Pancreas (tissue), 10 donors: ENCODE results near the gene DNASE1L3. TPM values are rescaled to one million over a fixed set of nuclear protein-coding genes. Genes with fewer than 3 reads are reported as not detected.

Source experiments
- ATAC-seq, 4 donors: fragments of 200-7000 bp; cut with Tn5 transposase; one replicate each; pipeline versions ENCODE4 v1.8.0 to v1.9.1; 2020; ENCODE audit warnings: mild to moderate bottlenecking in 4 of 4, moderate library complexity in 4 of 4
- DNase-seq, 6 donors: peaks; one replicate each; pipeline ENCODE4 v3.0.0-alpha.2; 2020
- FAIRE-seq: peaks from 2 replicates; lab custom pipeline; 2012; peaks lifted over from hg19 to GRCh38; lab: Jason Lieb, UNC
- H3K27ac ChIP-seq, 4 donors: fragments of 200-600 bp; sonication (generic); 1 replicate in 3 of 4; 2 replicates in 1 of 4; pipeline versions ENCODE4 v1.5.0 to v1.8.0; 2020
- H3K27me3 ChIP-seq, 4 donors: fragments of 200-600 bp; one replicate each; pipeline ENCODE4 v1.8.0; 2021
- H3K36me3 ChIP-seq, 3 donors: fragments of 200-600 bp; sonication (generic) in 1 of 3; one replicate each; pipeline versions ENCODE4 v1.5.0 to v1.8.0; 2020 to 2021
- H3K4me1 ChIP-seq, 3 donors: fragments of 200-600 bp; one replicate each; pipeline ENCODE4 v1.8.0; 2021
- H3K4me3 ChIP-seq, 4 donors: fragments of 200-600 bp; sonication (generic) in 2 of 4; one replicate each; pipeline versions ENCODE4 v1.5.0 to v1.8.0; 2020 to 2021
- H3K9me3 ChIP-seq, 4 donors: fragments of 200-600 bp; one replicate each; pipeline ENCODE4 v1.8.0; 2021
- CTCF ChIP-seq, 4 donors: fragments of 200-600 bp; sonication (generic) in 3 of 4; IDR thresholded peaks; one replicate each; pipeline versions ENCODE4 v1.5.0 to v1.8.0; 2021; ENCODE audit warnings: antibody characterized with exemption in 4 of 4
- WGBS, 2 donors: extraction: QIAGEN DNeasy Blood & Tissue Kit; methylation state at CpG; one replicate each; pipeline ENCODE4 v1.1.7; 2013; 5-methylcytosine and 5-hydroxymethylcytosine counted together
- intact Hi-C, 3 donors: fragments of 100-400 bp; cut with DNase I; formaldehyde crosslinking; loops; one replicate each; pipeline versions ENCODE4 v1.11.1 to v1.14.2; 2022
- polyA plus RNA-seq, 2 donors: library from polyadenylated mRNA; stranded (reverse); fragments of 200-250 nt; gene quantifications; one replicate each; pipeline ENCODE4 v1.2.3, GENCODE V29; 2013
- total RNA-seq, 6 donors: library from RNA; stranded (reverse); fragmentation: NEBNext Ultra II Directional in 4 of 6; extraction: Animal tissue kit (Norgen Biotek cat#: 25700) in 4 of 6; gene quantifications; one replicate each; pipeline versions ENCODE4 v1.2.1 to v1.2.4, GENCODE V29; 2021 to 2023
- donor health status: healthy with polysubstance abuse.
- donor health status: DM: no; HTN: no; CAD: no; lungs with moderate emphysema.
- donor health status: DM: no; HTN: no; CAD: no.
- donor health status: control.
- donor health status: control.
- donor health status: Bipolar disorder and iron deficiency.
- donor health status: DM: yes; HTN: yes; CAD: no.
- donor health status: DM: no; HTN: no; CAD: no.
- donor health status: DM: no; HTN: no; CAD: no.
- donor health status: DM: yes; HTN: yes; CAD: no.

Gene DNASE1L3
- total and polyA plus RNA-seq, 8 donors: 0.20 to 0.49 (median 0.36) TPM; not detected in 2

GRCh38 chr3:58191361-58191991 is 19.3 kb downstream of the DNASE1L3 start:
- TF ChIP-seq CTCF (IDR thresholded peaks at IDR 0.05): no peak
- H3K4me1 ChIP-seq: no peaks in the 10 kb centered on the region
- H3K9me3 ChIP-seq: no peaks in the 10 kb centered on the region
- FAIRE-seq (no peak), DNase-seq (no peak), ATAC-seq (no peak)
- H3K36me3 ChIP-seq: no peaks in the 10 kb centered on the region
- no peak overlapping the region for H3K27ac ChIP-seq
- no peak overlapping the region for H3K4me3 ChIP-seq
- no peaks in the 10 kb centered on the region for H3K27me3 ChIP-seq
- WGBS, 2 donors: 53 to 61% methylated on average over 10 of the region's 10 CpGs
- intact Hi-C loops: no loop called here

DNA sequence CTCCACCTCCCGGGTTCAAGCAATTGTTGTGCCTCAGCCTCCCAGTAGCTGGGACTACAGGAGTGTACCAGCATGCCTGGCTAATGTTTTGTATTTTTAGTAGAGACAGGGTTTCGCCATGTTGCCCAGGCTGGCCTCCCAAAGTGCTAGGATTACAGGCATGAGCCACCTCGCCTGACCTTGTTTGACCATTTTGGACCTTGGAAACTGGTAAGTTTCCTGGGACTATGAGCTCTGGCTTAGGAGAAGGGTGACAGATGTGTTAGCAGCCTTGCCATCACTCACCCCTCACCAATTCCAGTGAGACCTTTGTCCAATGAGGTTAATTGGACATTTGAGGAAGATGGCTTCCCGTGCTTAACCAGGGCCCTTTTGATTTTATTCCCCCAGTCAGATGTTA is 19.9 kb downstream of the DNASE1L3 start:
- TF ChIP-seq CTCF (IDR thresholded peaks at IDR 0.05): no peak
- Histone ChIP-seq H3K27me3 (no peaks in the 10 kb centered on the region), H3K9me3 (no peaks in the 10 kb centered on the region), H3K36me3 (no peaks in the 10 kb centered on the region), H3K27ac (no peak overlapping the region), H3K4me3 (no peak overlapping the region), H3K4me1 (no peaks in the 10 kb centered on the region)
- no peak for FAIRE-seq
- no peak for ATAC-seq
- no peak for DNase-seq
- intact Hi-C loops: no loop called here
- 84 to 92% methylated on average over 4 of the region's 4 CpGs for WGBS, 2 donors

DNA sequence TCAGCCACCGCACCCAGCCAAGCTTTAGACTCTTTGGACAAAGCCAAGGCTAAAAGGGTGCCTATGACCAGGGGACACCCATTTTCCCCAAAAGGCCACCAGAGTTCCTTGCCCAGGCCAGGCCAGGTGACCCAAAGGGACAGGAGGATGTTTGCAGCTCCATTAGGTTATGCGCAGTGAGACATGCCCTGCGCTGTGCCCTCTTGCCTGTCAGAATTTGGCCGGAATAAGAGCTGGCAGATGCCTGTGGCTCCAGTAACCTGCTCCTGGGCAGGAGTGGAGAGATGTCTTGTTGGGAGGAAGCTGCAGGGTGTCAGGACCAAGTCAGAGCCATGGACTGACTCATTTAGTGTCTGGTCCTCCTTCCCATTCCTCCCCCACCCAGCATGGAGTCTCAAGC is 20.5 kb downstream of the DNASE1L3 start:
- no peak for ATAC-seq
- 93 to 94% methylated on average over 4 of the region's 4 CpGs for WGBS, 2 donors
- no peak for TF ChIP-seq CTCF (IDR thresholded peaks at IDR 0.05)
- Histone ChIP-seq H3K27me3 (no peaks in the 10 kb centered on the region), H3K27ac (no peak overlapping the region), H3K36me3 (no peaks in the 10 kb centered on the region), H3K4me3 (no peak overlapping the region), H3K9me3 (no peaks in the 10 kb centered on the region), H3K4me1 (no peaks in the 10 kb centered on the region)
- DNase-seq: no peak
- no peak for FAIRE-seq
- intact Hi-C loops: no loop called here

- FAIRE-seq (no peak), DNase-seq (no peak), ATAC-seq (no peak)
- no peak overlapping the region for H3K27ac ChIP-seq
- H3K4me3 ChIP-seq: no peak overlapping the region
- H3K27me3 ChIP-seq: no peaks in the 10 kb centered on the region
- no peaks in the 10 kb centered on the region for H3K36me3 ChIP-seq
- intact Hi-C loops: loop anchor here in 2 of 3 donors (5.0 to 10.0 kb wide), 3 partner anchors 105 to 225 kb away; no protein-coding TSS in a partner anchor
- TF ChIP-seq CTCF (IDR thresholded peaks at IDR 0.05): no peak
- no peaks in the 10 kb centered on the region for H3K9me3 ChIP-seq
- H3K4me1 ChIP-seq: no peaks in the 10 kb centered on the region
- 68 to 72% methylated on average over 5 of the region's 5 CpGs for WGBS, 2 donors
Observed at GRCh38 chr3:58189691-58190090, 21.1 kb downstream of the DNASE1L3 start.

DNA sequence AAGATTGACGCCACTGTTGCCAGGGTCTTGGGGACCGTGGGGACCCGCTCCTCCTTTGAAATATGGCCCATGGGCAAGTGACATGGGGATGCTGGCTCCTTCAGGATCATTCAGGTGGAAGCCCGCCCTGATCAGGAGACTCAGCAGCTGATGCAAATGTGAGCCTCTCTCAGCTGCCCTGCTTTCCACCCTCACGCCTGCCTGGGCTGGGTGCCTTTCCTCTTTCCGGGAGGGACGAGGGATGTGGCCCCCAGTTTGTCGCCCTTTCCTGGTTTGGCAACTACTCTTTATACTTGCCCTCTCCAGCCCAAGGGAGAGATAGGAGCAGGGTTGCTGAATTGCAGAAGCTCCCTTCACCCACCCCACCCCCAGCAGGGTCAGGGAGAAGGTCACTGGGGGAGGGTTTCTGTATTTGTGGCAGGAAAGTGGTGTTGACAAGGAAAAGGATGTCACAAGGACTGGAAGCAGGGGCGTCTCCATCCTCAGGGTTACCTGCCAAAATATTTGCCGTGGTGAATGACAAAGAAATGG is 21.8 kb downstream of the DNASE1L3 start:
- Histone ChIP-seq H3K4me3 (no peak overlapping the region), H3K9me3 (no peaks in the 10 kb centered on the region), H3K27me3 (no peaks in the 10 kb centered on the region), H3K27ac (no peak overlapping the region), H3K36me3 (no peaks in the 10 kb centered on the region), H3K4me1 (no peaks in the 10 kb centered on the region)
- DNase-seq (peak in 1 of 6 donors; percentile 35), FAIRE-seq (no peak), ATAC-seq (no peak)
- no peak for TF ChIP-seq CTCF (IDR thresholded peaks at IDR 0.05)
- 69 to 73% methylated on average over 10 of the region's 10 CpGs for WGBS, 2 donors
- intact Hi-C loops: loop anchor here in 2 of 3 donors (5.0 to 10.0 kb wide), 3 partner anchors 106 to 226 kb away; no protein-coding TSS in a partner anchor
